NCI-H2196 (cell line): ENCODE results near the gene PRDM16.

Experiments used
- DNase-seq: peaks from one replicate; lab custom pipeline; 2025; ENCODE audit not compliant: unreplicated experiment; lab: John Stamatoyannopoulos, UW

PRDM16 gene

DNA sequence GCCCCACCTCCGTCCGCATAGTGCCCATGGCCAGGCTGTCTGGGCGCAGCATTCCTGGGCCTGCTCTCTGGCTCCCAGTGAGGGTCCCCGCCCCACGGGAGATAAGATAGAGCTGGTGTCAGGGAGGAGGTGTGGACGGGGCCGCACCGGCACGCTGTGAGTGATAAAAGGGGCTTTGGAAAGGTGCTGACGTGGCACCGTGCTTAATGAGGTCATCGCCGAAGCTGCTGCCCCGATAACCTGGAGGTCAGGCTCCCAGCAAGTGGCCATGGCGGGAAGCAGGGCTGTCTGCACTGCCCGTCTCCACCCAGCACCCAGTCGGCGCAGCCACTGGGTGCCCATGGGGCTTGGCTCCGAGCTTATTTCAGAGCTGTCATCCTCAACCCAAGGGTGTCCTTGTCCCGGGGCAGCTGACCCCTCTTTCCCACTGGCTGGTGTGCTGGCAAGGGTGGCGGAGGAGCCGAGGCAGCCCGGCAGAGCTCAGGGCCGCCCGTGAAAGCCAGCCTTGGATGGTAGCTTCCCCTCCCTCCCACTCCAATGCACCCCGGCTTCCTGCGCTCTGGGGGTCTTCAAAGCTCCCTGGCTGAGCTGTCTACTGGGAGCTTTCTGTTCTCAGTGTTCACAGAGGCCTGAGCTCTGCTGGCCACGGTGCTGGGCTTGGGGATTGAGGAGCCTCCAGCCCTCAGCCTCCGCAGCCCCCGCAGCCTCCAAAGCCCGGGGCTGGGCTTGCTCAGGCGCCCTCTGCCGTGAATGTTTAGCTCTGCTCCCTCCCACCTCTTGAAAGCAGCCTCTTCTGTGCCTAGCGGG, 280.4 kb downstream of the PRDM16 start:
- DNase-seq, result no peak

DNA sequence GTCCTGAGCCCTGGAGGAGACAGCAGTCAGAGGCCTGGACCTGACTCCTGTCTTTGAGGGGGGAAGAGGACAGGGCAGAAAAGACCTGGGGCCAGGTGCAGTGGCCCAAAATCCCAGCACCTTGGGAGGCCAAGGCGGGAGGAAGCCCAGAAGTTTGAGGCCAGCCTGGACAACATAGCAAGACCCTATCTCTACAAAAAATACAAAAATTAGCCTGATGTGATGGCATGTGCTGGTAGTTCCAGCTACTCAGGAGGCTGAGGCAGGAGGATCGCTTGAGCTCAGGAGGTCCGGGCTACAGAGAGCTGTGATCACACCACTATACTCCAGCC, 280.9 kb downstream of the PRDM16 start:
- DNase-seq, result no peak

DNA sequence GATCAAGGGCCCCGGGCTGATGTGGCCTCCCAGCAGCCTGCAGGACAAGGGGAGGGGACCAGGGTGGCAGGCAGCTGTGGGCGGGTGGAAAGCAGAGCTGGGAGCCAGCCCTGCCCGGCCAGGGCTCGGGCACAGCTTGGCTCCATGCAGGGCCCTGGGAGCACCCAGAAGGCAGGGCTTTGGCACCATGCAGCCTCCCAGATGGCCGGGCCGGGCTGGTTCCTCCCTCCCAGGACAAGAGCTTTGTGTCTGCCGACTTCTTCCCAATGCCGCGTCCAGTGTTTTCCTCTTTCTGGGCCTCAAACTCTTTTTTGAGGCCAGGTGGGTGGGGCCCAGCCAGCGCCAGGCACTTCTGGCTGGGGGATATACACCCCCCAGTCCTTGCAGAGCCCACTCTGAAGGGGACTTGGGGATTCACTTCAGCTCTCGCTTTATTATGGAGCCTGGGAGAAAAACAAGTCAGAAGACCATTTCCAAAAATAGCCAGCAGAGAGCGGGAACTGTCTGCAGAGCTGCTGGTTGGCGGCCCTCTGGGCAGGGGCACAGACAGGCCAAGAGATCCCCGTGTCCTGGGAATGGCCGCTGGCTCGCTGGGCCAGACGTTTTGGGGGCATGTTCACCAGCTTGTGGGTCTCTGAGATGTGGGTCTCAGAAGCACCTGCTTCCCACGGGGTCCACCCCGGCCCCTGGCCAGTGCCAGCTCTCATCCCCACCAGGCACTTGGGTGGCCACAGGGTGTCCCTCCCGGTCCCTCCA, 281.7 kb downstream of the PRDM16 start:
- DNase-seq, result no peak

DNA sequence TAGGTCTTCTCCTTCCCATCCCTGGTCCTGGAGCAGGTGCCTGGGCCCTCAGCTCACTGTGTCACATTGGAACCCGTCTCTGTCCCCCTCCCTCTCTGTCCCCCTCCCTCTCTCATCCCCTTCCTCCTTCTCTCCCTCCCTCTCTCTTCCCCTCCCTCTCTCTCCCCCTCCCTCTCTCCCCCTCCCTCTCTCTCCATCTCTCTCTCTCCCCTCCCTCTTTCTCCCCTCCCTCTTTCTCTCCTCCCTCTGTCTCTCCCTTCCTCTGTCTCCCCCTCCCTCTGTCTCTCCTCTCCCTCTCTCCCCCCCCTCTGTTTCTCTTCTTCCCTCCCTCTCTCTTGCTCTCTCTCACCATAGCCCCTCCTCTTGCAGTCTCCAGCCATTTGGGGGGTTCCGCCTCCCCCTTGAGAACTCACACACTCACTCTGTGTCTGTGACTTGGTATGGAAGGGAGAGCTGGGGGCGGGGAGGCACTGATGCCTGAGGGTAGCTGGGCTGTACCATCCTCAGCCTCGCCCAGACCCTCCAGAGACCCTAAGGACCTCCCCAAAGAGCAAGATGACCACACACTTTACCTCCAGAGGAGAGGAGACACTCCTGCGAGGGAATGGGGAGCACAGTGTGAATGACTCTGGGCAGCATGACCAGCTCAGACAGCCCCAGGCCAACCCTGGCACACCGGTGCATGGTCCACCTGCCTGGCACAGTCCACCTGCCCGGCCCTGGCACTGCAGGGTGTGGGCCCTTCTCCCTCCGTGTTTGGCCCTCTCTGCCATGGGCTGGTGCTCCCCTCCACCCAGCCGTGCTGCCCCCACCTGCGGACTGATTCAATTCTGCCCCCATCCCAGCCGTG, 282.7 kb downstream of the PRDM16 start:
- no peak for DNase-seq

DNA sequence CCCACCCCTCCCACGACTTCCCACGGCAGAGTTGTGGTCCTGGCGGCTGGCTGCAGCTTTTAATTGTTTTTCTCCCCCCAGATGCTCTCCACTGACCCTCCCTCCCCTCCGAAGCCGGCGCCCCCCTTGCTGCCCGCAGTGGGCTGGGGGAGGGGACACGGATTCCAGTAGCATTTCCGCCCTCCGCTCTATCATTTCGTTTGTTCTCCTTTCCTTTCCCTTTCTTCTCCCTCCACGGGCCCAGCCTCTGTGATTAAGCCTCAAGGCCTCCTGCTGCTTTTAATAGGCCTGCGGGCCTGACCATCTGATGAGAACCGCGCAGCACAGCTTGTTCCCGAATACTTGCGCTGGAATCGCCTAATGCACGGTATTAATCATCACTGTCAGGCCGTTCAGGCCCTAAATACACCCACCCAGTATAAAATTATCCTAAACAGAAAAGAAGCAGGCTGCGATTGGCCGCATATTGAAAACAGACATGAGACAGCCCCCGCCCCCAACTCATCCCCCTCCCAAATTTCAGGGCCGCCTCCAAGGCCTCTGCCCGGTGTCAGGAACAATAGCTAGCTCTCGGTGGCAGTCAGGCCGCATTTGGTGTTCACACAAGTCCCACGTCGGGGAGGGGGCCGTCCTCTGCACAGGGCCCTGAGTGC, 283.4 kb downstream of the PRDM16 start:
- no peak for DNase-seq

DNA sequence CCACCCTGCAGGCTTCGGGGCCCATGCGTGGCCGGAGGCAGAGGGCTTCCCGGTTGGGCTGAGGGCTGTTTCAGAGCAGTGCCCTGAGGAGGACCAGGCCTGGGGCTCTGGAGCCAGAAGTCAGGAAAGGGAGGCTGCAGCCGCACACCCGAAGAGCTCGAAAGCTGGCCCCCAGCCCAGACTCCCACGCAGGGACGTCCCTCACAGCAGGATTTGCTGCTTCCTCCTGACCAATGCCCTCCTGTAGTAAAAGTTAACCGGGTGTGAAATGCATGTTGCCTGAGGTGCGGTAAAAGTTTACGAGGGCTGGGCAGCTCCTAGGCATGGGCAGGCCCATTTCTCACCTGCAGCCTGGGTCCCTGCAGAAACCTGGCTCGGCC, 283.9 kb downstream of the PRDM16 start:
- DNase-seq, result no peak

DNA sequence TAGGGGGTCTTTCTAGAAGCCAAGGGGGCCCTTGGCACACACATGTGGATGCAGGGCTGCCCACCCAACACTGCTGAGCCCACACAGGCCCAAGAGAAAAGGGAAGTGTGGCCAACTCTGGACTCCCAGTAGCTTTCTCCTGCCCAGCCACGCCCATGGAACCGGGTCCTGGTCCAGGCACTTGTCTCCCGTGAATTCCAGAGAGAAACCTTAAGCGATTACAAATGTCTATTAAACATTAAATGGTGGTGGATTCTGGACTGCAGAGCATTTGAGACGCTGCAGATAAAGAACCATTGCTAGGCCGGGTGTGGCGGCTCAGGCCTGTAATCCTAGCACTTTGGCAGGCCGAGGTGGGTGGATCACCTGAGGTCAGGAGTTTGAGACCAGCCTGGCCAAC, 284.9 kb downstream of the PRDM16 start:
- DNase-seq, result no peak

DNA sequence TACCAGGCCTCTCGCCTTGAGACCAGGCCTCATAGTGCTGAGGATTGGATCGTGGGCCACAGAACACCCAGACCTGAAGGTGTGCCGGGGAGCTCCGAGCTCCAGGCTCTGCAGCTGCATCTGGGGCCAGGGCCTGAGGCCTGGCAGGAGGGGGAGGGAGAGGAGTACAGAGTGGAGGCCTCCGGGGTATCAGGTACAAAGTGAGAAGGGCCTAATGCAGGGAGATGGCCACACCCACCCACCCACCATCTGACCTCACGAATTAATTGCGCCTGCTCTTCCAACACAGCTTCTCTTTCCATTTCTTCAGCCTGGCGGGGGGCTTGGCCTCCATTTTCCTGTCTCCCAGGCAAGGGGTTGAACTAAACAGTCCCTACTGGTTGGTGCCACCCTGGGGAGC, 286.1 kb downstream of the PRDM16 start:
- DNase-seq, result no peak

DNA sequence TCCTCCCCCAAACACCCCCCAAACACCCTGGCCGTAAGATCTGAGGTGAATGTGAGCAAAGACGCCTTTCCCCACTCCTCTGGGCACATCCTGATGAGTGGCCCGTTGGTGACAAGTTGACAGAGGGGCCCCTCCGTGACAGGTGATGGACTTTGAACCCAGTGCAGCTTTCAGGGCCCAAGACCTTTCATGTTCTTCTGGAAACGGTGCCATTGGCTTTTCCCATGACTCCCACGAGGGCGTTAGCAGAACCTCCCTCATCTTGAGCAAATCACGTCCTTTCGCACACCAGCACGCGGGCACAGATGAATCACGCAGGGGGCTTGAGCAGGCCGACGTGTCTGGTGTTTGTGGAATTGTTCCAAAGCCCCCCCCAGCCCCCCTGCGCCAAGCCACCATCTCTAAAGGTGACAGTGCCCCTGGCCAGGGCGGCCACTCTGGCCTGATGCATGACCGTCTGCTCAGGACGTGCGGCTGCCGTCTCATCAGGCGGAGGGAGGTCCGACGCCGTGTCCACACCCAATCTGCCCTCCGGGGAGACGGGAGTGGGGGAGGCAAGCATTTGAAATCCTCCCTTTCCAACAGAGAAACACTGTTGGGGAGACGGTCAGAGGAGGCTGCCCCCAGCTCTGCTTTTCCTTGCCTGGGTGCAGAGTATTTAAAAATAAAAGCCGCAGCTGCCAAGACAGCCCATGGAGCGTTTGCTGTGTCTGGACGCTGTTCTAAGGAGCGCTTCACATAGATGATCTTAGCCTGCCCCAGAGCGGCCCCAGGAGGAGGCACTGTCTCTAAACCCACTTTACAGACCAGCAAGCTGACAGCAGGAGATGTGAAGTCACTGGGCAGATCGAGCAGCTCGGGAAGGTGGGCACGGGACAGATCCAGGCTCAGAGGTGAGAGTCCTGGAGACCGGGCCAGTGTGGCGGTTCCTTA, 287.2 kb downstream of the PRDM16 start:
- DNase-seq, result no peak

DNA sequence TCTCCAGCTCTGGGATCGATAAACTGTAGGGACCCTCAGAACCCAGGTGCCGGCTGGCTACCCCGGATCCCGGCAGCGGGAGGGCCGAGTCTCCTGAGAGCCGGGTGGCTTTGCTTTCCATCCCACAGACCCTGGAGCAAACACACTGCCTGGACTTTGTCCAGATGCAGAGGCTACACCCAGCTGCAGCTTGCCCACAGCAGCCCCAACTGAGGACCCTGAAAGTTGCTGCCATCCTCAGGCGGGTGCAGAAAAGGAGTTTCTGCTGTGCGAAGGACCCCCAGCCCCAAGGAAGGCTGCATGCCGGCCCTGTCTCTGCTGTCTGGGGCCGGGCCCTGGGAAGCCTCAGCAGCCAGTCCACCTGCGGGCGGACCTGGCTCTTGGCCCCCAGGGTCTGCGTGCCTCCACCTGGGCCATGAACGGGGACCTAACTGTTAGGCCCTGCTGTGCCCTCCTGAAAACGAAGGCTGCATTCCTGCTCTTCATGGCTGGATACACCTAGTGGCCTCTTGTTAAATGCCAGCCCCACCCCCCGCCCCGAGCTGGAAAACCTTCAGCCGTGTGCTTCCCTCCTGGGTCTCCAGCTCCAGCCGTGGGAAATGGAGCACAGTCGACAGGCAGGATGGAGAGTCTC, 287.9 kb downstream of the PRDM16 start:
- DNase-seq, result no peak

DNA sequence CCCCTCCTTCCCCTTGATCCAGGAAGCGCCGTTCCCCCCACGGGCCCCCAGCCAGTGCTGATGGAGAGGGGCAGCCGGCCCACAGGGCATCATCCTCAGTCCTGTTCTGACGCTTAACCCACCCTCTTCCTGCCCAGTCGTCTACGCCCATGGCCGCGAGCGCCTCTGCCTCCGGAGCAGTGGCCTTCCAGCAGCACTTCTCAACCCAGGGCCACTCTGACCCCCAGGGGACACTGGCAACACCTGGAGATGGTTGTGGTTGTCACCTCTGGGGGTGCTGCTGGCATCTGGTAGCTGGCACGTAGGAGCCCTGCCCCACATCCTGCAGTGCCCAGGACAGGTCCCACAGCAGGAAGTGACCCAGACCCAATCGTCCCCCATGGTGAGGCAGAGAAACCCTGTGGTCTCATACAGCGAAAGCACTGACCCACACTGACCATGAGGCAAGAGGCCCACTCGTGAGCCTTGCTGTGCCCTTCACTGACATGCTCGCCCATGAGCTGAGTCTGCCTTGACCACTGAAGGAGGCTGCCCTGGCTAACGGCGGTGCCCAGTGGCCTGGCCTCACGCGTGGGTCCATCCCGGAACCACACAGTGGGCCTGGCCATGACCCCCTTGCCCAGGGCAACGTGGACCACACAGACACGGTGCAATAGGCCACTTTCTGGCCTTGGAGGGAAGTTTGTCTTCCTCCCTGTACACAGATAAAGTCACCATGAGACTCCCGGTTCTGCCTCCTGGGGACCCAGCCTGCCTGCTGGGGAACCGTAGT, 288.7 kb downstream of the PRDM16 start:
- DNase-seq, result no peak

DNA sequence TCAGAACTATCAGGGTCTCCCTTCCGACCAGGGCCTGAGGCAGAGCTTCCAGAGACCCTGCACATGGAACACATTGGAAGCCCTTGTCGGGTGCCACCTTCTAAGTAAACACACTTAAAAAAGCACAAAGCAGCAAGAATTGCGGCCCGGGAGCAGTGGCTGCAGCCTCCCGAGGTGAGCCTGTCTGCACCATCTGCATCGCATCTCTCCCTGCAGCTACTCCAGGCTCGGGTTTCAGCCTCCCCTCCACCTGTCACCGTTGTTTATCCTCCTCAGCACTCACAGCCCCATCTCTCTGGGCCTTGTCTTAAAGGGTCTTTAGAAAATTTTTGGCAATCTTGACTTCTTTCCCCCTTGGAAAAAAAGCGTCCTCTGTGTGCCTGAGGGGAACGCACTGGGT, 290.3 kb downstream of the PRDM16 start:
- DNase-seq, result no peak

DNA sequence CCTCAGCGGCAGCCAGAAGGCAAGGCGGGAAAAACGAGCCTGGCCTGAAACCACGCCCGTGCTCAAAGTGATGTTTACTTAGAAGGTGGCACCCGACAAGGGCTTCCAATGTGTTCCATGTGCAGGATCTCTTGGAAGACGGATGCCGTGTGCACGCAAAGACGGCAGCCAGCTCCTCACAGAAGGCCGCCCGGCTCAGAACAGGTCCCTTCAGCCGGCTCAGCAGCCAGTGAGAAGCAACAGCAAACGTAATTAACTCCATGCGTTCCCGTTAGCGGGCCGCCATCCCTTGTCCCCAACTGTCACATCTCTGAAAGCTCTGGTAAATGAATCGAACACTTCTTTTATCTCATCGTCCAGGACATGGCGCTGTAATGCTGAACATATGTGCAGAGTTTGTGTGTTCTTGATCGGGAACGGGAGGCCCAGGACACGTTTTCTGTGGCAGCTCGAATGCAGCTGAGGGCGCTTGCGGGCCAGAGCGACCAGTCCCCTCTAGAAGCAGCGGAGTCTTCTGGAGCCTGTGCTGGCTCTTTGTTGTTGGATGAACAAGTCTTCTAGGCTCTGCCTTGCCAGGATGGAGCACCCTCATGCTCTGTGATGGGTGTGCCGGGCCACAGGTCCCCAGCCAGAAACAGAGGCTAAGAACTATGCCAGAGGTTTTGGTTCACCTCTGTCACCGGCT, 290.9 kb downstream of the PRDM16 start:
- DNase-seq, result no peak

DNA sequence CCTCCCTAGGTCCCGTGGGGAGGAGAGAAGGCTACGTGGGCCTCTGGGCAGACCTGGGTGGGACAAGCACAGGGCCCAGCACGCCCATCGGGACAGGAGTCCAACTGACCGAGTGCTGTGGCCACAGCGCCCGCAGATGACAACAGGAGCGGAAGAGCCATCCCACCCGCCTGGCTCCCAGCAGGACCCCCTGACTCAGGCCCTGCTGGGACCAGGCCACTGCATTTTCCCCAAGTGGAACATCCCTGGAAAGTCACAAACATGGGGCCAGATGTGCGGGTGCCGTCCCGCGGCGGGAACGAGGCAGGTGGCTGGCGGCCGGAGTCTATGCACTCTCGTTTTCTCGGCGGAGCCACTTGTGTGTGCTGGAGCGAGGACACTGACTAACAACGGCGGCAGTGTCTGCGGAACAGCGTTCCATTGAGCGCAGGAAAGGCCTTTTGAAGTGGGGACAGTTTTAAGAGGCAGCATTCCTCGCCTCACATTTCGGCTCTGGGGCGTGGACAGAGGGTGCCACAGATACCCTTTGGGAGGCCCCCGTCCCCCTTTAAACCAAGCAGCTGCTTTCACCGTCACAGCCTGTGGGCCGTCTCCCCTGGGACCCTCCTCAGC, 291.7 kb downstream of the PRDM16 start:
- DNase-seq, result no peak

DNA sequence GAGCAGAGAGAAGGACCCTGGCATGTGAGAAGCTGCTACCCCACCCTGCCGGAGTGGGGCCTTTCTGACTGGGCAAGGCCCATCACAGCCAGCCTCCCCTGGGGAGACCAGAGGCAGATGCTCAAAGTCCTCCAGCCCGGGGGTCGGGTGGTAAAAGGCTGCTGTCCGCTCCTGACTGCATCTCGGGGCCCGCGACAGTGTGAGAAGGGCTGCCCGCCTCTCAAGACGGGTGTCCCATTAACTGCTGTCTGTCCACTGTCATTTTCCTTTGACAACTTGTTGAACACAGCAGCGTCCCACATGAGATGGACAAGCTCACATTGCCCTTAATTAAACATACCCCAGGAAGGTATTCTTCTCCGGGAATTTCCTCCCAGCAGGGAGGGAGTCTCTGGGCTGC, 294.0 kb downstream of the PRDM16 start:
- no peak for DNase-seq

DNA sequence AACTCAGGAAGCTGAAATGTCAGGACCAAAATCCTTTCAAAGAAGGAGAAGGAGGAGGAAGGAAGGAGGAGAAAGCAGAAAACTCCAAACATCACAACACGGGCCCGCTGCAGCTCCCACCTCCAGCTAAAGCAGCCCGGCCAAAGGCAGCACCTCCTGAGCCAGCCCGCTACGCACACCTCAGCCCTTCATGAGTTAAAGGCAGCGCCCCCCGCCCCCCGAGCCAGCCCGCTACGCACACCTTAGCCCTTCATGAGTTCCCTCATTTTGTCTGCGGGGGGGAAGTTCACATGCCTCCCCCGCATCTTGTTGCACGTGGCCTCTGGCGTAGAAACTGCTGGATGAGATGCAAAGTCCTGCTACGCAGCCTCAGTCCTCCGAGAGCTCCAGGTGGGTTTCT, 294.8 kb downstream of the PRDM16 start:
- no peak for DNase-seq

DNA sequence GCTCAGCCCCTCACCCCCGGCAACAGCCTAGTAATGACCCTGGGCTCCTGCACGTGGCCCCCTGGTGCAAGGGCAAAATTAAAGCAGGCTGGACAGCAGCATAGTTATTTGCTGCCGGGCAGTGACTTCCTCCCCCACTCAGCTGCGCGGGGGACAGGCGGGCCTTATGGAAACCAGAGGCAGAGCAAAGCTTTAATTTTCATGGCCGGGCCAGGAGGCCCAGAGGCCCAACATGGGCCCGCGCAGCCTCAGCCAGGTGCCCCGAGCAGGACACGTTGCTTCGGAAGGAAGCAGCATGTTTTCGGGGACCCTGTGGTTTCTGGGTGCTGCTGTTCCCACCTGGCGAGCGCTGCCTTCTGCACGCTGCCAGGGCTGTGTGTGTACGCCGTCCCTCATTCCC, 295.5 kb downstream of the PRDM16 start:
- DNase-seq, result no peak

DNA sequence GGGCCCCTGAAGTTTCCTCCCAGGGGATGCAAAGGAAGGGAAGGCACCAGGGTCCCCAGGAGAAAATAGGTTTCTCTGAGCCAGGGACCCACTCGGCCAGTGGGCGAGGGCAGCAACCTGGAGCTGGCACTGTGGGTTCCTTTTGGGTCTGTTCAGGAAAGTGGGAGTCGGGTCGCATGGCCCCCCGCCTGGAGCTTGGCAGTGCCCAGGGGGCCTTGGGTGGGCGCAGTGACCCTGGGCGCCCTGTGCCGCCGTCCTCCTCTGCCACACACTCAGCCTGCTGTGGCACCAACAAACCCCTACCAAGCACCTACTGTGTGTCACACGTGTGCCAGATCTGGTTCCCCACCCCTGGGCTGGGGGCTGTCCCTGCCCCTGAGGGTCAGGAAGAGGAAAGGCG, 296.0 kb downstream of the PRDM16 start:
- no peak for DNase-seq
